ENCODE measurements around the gene FRS3. TPM values are rescaled to one million over a fixed set of nuclear protein-coding genes. Genes with fewer than 3 reads are reported as not detected.

FRS3 gene
- total and polyA plus RNA-seq, 2 of the 13 experiments (the other 11 are each of a cell fraction or from before 2014, with no cell fraction given) = 3.0 to 7.4 TPM

GRCh38 chr6:41823178-41823577 lies 43.5 kb upstream of the FRS3 start:
- no peak for ATAC-seq
- H3K4me1 ChIP-seq (ENCODE audit: insufficient read depth, low read length) = no peaks in the 10 kb centered on the region
- 100% methylated on average over 1 of the region's 1 CpG for WGBS (ENCODE audit: low lambda C conversion rate)
- TF ChIP-seq ZBTB21 (CRISPR knock-in tag; IDR thresholded peaks at IDR 0.05) = no peak
- TF ChIP-seq BORCS8-MEF2B (CRISPR knock-in tag; IDR thresholded peaks at IDR 0.05) = no peak
- TF ChIP-seq ZNF253 (CRISPR knock-in tag; IDR thresholded peaks at IDR 0.05; ENCODE audit: borderline replicate concordance) = no peak
- TF ChIP-seq HMG20A (CRISPR knock-in tag; IDR thresholded peaks at IDR 0.05; ENCODE audit: borderline replicate concordance) = no peak
- TF ChIP-seq FOXJ3 (CRISPR knock-in tag; IDR thresholded peaks at IDR 0.05; ENCODE audit: borderline replicate concordance) = no peak
- TF ChIP-seq ZNF784 (CRISPR knock-in tag; IDR thresholded peaks at IDR 0.05; ENCODE audit: borderline replicate concordance) = no peak
- TF ChIP-seq PAXIP1 (CRISPR knock-in tag; conservative IDR thresholded peaks at IDR 0.05) = no peak
- TF ChIP-seq HMGXB3 (CRISPR knock-in tag; IDR thresholded peaks at IDR 0.05; ENCODE audit: borderline replicate concordance) = no peak
- TF ChIP-seq, protein P1, sequence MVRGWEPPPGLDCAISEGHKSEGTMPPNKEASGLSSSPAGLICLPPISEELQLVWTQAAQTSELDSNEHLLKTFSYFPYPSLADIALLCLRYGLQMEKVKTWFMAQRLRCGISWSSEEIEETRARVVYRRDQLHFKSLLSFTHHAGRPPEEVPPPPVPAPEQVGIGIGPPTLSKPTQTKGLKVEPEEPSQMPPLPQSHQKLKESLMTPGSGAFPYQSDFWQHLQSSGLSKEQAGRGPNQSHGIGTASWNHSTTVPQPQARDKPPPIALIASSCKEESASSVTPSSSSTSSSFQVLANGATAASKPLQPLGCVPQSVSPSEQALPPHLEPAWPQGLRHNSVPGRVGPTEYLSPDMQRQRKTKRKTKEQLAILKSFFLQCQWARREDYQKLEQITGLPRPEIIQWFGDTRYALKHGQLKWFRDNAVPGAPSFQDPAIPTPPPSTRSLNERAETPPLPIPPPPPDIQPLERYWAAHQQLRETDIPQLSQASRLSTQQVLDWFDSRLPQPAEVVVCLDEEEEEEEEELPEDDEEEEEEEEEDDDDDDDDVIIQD (CRISPR knock-in tag; IDR thresholded peaks at IDR 0.05; ENCODE audit: low read depth) = no peak
- TF ChIP-seq POLR2AphosphoS2 (IDR thresholded peaks at IDR 0.05; ENCODE audit: low read depth, low read length) = no peak
- no peak for TF ChIP-seq SATB2 (CRISPR knock-in tag; IDR thresholded peaks at IDR 0.05)
- no peak for TF ChIP-seq ZNF768 (CRISPR knock-in tag; IDR thresholded peaks at IDR 0.05)
- no peak for TF ChIP-seq U2AF1 (optimal IDR thresholded peaks at IDR 0.05; ENCODE audit: low read depth, low read length)
- no peak for TF ChIP-seq ATF4 (CRISPR knock-in tag; IDR thresholded peaks at IDR 0.05)

More at GRCh38 chr6:41823178-41823577, 43.5 kb upstream of the FRS3 start:
- FAIRE-seq (no peak), DNase-seq (ENCODE audit: low spot score) (no peak)
- Histone ChIP-seq H3K27me3 (ENCODE audit: control insufficient read depth in 1 of 2, insufficient read depth in 2 of 2, low read length in 2 of 2) (no peaks in the 10 kb centered on the region; a peak in 1 of 5 replicates), H3K36me3 (replicated peaks in 1 of 2; ENCODE audit: control insufficient read depth in 1 of 2, insufficient read depth in 2 of 2, low read length in 2 of 2) (no peaks in the 10 kb centered on the region), H3K4me2 (ENCODE audit: low read depth, low read length) (no peak overlapping the region), H3K9me3 (ENCODE audit: low read length) (no peaks in the 10 kb centered on the region), H4K20me1 (ENCODE audit: insufficient read depth, low read length) (no peaks in the 10 kb centered on the region), H3K9ac (ENCODE audit: insufficient read depth, low read depth, low read length) (no peak overlapping the region), H2AFZ (ENCODE audit: low read length) (no peak overlapping the region), H3K4me3 (replicated peaks in 1 of 3; ENCODE audit: insufficient read depth in 1 of 3, low read depth in 2 of 3, low read length in 3 of 3) (no peak overlapping the region), H3K27ac (ENCODE audit: extremely low read length, insufficient read depth, low read length) (no peak overlapping the region), H3K79me2 (ENCODE audit: insufficient read depth, low read length) (no peaks in the 10 kb centered on the region)
- in situ Hi-C loops (cut with HindIII; ENCODE audit: extremely low pct_ligation_motif_present, low pct_unique_long_range_greater_than_20kb) = no loop called here
- no TSS peak for BruUV-seq (replicated peaks)
- ChIA-PET CTCF (ENCODE audit: low intra/inter-chr PET ratio, low total read pairs) (no interaction called here), POLR2A (interaction anchor here (0.6 to 0.8 kb wide), 2 partner anchors 125 to 380 kb away, joined by 3 read pairs; no protein-coding TSS in a partner anchor)
- intact Hi-C loops (cut with micrococcal nuclease; ENCODE audit: unreplicated experiment) = no loop called here
